Right renal cortex interstitium (tissue), 3 donors: ENCODE results near the gene DIRAS3. TPM values are rescaled to one million over a fixed set of nuclear protein-coding genes. Genes with fewer than 3 reads are reported as not detected.
"Not testable (repeated sequence)": the region's sequence is repeated elsewhere in the genome, so short reads cannot be mapped to it uniquely, and the experiment has no call there.

Experiments
- DNase-seq, 3 donors: peaks; one replicate each; pipeline ENCODE4 v3.0.0-alpha.2; 2013; ENCODE audit warnings: low read depth in 3 of 3, low spot score in 2 of 3
- polyA plus RNA-seq, 3 donors: library from polyadenylated mRNA; unstranded; fragments of 120-200 nt; gene quantifications; one replicate each; pipeline ENCODE4 v1.2.1, GENCODE V29; 2013; ENCODE audit not compliant: insufficient read length in 3 of 3

Gene DIRAS3
- polyA plus RNA-seq, result 1 to 10 TPM; 1.6 to 2.1 (median 1.8) TPM

GRCh38 chr1:68049941-68050878 is at the start of gene DIRAS3:
Gene DIRAS3 (minus strand): TSS chr1:68050627. CDS start chr1:68047297, 3,330 bp downstream.
- peak in 1 of 3 donors; percentile 6 for DNase-seq

- DNase-seq, result no peak
These were observed 43.3 kb upstream of the DIRAS3 start for GRCh38 chr1:68093737-68094136.

DNA sequence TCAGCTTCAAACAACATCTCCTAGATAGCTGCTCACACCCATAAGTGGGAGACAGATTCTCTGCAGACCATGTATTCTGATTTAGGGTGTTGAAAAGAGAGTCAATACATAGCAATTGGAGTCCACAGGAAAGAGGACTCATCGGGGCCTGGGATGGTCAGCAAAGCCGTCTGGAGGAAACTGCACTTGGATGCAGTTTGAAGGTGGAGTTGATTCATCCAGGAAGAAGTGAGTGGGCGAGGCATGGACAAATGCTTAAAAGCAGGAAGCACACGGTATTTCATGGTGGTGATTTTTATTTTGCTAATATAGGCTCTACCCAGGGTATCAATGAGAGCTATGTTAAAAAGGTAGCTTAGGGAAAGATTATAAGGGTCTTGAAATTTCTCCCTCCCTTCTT is 36.8 kb upstream of the DIRAS3 start:
- DNase-seq, result no peak

GRCh38 chr1:68085752-68086151 is 35.3 kb upstream of the DIRAS3 start:
- no peak for DNase-seq

DNA sequence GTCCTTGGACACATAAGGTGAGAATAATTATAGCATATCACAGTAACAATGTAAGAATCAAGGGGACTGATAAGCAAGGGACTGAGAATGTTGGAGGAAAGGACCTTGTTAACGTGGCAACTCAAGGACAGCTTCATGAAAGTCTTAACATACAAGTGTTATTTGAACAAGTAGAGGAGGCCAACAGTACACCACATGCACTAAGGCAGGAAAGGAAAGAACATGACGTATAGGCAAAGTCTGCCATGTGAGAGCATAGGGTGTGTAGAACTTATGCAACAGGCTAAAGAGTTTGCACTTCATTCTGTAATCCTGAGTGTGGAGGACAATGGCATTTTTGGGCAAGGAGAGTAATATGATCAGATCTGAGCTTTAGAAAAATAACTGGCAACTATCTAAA is 33.3 kb upstream of the DIRAS3 start:
- DNase-seq, result no peak

- no peak for DNase-seq
These were observed 31.4 kb upstream of the DIRAS3 start for GRCh38 chr1:68081775-68082283.

DNA sequence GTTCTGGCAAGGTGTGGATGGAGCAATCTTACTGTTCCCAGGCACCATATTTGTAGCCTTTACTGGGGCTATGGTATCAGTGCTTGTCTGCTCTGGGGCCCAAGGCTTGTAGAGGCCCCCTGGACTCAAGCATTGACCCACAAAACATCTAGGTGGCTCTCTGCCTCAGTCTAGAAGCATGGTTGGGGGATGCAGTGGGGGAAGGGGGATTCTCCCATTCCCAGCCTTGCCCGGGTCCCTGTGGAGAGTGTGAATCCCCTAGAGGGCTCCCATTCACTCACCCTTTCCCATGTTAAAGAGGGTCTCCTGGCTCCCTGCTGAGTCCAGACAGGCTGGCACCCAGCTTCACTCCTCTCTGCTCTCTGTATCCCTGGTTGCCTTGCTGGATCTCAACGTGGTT is 28.2 kb upstream of the DIRAS3 start:
- DNase-seq, result no peak

- DNase-seq, result no peak
These were observed 24.0 kb upstream of the DIRAS3 start for GRCh38 chr1:68074472-68074871.

DNA sequence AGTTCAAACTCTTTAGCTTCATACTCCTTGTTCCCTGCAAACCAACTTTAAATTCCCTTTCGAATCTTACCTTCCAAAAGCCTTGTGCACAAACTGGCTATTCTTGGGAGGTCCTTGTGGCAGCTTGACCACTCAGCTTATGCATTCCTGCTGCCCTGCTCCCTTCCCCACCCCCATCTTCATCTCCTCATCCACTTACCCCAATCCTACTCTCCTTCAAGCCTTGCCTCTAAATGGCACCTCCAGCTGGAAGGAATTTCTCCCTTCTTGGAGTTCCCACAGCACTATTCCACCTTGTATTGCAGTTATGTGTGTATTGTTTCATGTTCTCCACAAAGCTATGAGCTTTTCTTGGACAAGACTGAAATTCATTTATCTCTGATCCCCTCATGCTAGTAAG is 15.3 kb upstream of the DIRAS3 start:
- DNase-seq, result no peak

GRCh38 chr1:68058053-68058452 is 7.6 kb upstream of the DIRAS3 start:
- DNase-seq, result not testable (repeated sequence)

GRCh38 chr1:68057564-68057963 is 7.1 kb upstream of the DIRAS3 start:
- no peak for DNase-seq

GRCh38 chr1:68057050-68057449 is 6.6 kb upstream of the DIRAS3 start:
- no peak for DNase-seq

GRCh38 chr1:68051475-68051874 is 1.0 kb upstream of the DIRAS3 start:
- peak in 1 of 3 donors; percentile 41 for DNase-seq

- DNase-seq, result no peak
These were observed 2.8 kb downstream of the DIRAS3 start for GRCh38 chr1:68047659-68048026.

DNA sequence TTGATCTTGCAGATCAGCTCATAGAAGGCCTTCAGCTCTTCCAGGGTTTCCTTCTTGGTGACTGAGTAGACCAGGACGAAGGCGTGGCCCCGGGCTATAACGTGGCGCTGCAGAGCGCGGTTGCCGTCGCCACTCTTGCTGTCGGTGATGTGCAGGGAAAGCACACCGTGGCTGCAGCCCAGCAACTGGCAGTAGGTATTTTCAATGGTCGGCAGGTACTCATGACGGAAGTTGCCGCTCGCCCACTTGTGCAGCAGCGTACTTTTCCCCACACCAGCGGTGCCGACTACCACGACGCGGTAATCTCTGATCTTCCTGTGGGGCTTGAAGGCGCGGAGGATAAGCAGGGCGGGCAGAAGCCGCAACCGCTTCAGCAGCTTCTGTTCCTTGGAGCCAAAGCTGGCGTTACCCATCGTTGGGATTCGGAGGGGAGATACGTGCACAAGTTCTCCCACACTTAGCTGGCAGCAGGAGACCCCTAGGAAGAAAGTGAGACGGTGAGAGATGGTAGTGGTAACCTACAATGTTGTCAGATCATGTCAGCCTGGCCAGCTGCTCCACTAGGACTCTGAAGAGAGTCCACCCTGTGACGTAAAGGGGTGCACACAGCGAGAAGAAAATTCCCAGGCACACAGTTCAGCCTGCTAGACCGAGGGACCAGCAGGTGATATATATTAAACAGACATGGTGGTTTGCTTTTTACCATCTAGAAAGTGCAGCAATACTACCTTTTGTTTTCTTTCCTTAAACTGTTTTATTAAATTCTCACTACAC is 3.4 kb downstream of the DIRAS3 start:
- no peak for DNase-seq

DNA sequence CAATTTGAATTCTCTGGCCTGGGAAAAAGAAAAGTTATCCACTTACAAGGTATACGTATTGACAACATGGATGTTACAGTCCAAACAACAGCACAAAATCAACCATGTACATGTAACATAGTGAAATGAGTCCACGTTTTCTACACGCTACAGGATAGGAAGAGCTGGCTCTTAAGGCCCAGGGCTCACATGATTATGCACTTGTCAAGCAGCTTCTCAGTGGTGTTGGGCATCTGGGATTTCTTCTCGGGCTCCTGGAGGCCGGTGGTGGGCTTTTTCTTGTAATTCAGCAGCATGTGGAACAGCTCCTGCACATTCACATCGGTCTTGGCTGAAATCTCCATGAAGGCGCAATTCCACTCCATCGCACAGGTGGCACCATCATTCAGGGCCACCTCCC is 4.0 kb downstream of the DIRAS3 start:
- no peak for DNase-seq

DNA sequence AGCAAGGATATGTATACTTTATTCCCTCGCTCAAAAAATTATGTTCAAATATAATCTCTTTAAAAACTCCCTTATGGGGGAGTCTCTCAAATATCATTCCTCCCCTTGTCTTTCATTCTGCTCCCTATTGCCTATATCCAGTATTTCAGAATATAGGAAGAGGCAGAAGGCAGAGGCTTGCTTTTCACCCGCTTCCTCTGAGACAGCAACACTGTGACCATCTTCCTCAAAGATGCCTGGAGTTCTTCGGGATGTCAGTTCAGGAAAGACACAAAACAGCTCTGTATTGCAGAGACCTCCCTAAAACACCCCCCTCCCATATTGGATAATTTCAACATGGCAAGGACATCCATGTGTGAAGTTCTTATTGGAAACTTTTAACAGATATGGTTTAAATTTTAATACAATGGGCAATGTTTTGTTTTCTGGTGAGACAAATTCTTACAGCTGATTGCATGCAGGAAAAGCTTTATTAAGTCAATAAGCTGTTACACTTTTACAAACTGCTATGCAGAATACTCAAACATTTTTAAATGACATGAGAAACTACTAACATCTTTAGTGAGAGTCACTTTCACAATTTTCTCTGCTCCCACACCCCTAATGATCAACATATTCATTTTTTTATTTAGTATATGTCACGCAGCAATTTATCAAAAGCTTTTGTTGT is 4.8 kb downstream of the DIRAS3 start:
- DNase-seq, result no peak

GRCh38 chr1:68043443-68044090 is 6.9 kb downstream of the DIRAS3 start:
- DNase-seq, result no peak

DNA sequence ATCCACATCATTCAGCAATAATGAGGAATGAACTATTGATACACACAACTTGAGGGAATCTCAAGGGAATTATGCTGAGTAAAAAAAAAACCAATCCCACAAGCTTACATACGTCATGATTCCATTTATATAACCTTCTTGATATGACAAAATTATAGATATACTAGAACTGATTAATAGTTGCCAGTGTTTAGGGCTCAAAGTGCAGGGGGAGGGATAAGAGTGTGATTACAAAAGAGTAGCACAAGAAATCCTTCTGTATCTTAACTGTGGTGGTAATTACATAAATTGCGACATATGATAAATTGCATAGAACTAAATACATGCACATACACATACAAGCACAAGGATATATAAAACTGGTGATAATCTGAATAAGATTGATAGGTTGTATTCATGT is 13.5 kb downstream of the DIRAS3 start:
- no peak for DNase-seq

- DNase-seq, result no peak
These were observed 21.0 kb downstream of the DIRAS3 start for GRCh38 chr1:68029444-68029843.
